WTC11 (cell line): ENCODE measurements around the gene RGP1. TPM values are rescaled to one million over a fixed set of nuclear protein-coding genes. Genes with fewer than 3 reads are reported as not detected.

ENCODE experiments used
- ATAC-seq: fragments of 200-7000 bp; cut with Tn5 transposase; 2 replicates; pipeline ENCODE4 v1.10.0; 2021; ENCODE audit warnings: mild to moderate bottlenecking, moderate library complexity
- CTCF ChIA-PET: fragments of 300-600 bp; sonication (Branson Sonifier 250); formaldehyde crosslinking; loops from one replicate; lab custom pipeline; 2021; ENCODE audit warnings: antibody characterized with exemption; lab: Charles Lee
- POLR2A ChIA-PET: fragments of 350-600 bp; sonication (Branson Sonifier 250); formaldehyde crosslinking; loops from one replicate; lab custom pipeline; 2021; ENCODE audit warnings: antibody characterized with exemption; lab: Charles Lee
- DNase-seq: peaks from one replicate; pipeline ENCODE4 v3.0.0; 2021; ENCODE audit warnings: low spot score
- H3K27ac Mint-ChIP-seq: 2 replicates; pipeline ENCODE4 v1.8.0; 2021; ENCODE audit warnings: mixed read lengths
- H3K27me3 Mint-ChIP-seq: 2 replicates; pipeline ENCODE4 v1.8.0; 2021; ENCODE audit warnings: low read depth, mild to moderate bottlenecking, moderate library complexity, mixed read lengths
- H3K36me3 Mint-ChIP-seq: 2 replicates; pipeline ENCODE4 v1.8.0; 2021; ENCODE audit warnings: mixed read lengths
- H3K4me1 Mint-ChIP-seq: 2 replicates; pipeline ENCODE4 v1.8.0; 2022; ENCODE audit warnings: mixed read lengths
- H3K4me3 Mint-ChIP-seq: 2 replicates; pipeline ENCODE4 v1.8.0; 2021; ENCODE audit warnings: mild to moderate bottlenecking, moderate library complexity, mixed read lengths
- H3K9me3 Mint-ChIP-seq: 2 replicates; pipeline ENCODE4 v1.8.0; 2021; ENCODE audit warnings: mixed read lengths
- AR ChIP-seq: fragments of 250-450 bp; sonication (Bioruptor Pico); IDR thresholded peaks from 2 replicates; pipeline ENCODE4 v1.9.0; 2021; ENCODE audit warnings: mild to moderate bottlenecking
- ATF1 ChIP-seq: sonication (generic); formaldehyde crosslinking; IDR thresholded peaks from 2 replicates; pipeline ENCODE4 v1.8.1; 2023; ENCODE audit warnings: mild to moderate bottlenecking, moderate library complexity, missing genetic modification reagents
- ATF6 ChIP-seq: sonication (generic); formaldehyde crosslinking; IDR thresholded peaks from 2 replicates; pipeline ENCODE4 v1.8.1; 2023; ENCODE audit warnings: mild to moderate bottlenecking, missing genetic modification reagents
- CREB1 ChIP-seq: sonication (generic); formaldehyde crosslinking; IDR thresholded peaks from 2 replicates; pipeline ENCODE4 v1.8.0; 2023; ENCODE audit warnings: mild to moderate bottlenecking, missing genetic modification reagents
- E2F1 ChIP-seq: sonication (generic); formaldehyde crosslinking; IDR thresholded peaks from 2 replicates; pipeline ENCODE4 v1.8.0; 2022; ENCODE audit warnings: mild to moderate bottlenecking, missing genetic modification reagents
- ERG ChIP-seq: fragments of 250-450 bp; sonication (Bioruptor Pico); IDR thresholded peaks from 2 replicates; pipeline ENCODE4 v1.8.0; 2021; ENCODE audit warnings: mild to moderate bottlenecking
- FOXP4 ChIP-seq: sonication (generic); formaldehyde crosslinking; IDR thresholded peaks from 2 replicates; pipeline ENCODE4 v1.8.0; 2022; ENCODE audit warnings: mild to moderate bottlenecking, missing genetic modification reagents
- HMGA2 ChIP-seq: fragments of 250-450 bp; sonication (Bioruptor Pico); IDR thresholded peaks from 2 replicates; pipeline ENCODE4 v1.4.0; 2021; ENCODE audit warnings: mild to moderate bottlenecking, moderate library complexity
- RORB ChIP-seq: fragments of 250-450 bp; sonication (Bioruptor Pico); IDR thresholded peaks from 2 replicates; pipeline ENCODE4 v1.9.0; 2021; ENCODE audit warnings: mild to moderate bottlenecking
- SMAD4 ChIP-seq: sonication (generic); formaldehyde crosslinking; IDR thresholded peaks from 2 replicates; pipeline ENCODE4 v1.8.0; 2022; ENCODE audit warnings: mild to moderate bottlenecking, missing genetic modification reagents
- SOX15 ChIP-seq: fragments of 250-450 bp; sonication (Bioruptor Pico); IDR thresholded peaks from 2 replicates; pipeline ENCODE4 v1.9.0; 2021; ENCODE audit warnings: mild to moderate bottlenecking
- TCF7 ChIP-seq: sonication (generic); formaldehyde crosslinking; IDR thresholded peaks from 2 replicates; pipeline ENCODE4 v1.8.0; 2022; ENCODE audit warnings: mild to moderate bottlenecking, low read depth, missing genetic modification reagents, moderate library complexity
- TEAD4 ChIP-seq: sonication (generic); formaldehyde crosslinking; IDR thresholded peaks from 2 replicates; pipeline ENCODE4 v1.8.0; 2022; ENCODE audit warnings: mild to moderate bottlenecking, missing genetic modification reagents
- TP53 ChIP-seq: sonication (generic); formaldehyde crosslinking; IDR thresholded peaks from 2 replicates; pipeline ENCODE4 v1.8.1; 2023; ENCODE audit warnings: mild to moderate bottlenecking, missing genetic modification reagents
- USF2 ChIP-seq: sonication (generic); formaldehyde crosslinking; IDR thresholded peaks from 2 replicates; pipeline ENCODE4 v1.8.1; 2023; ENCODE audit warnings: mild to moderate bottlenecking, missing genetic modification reagents, moderate library complexity
- ZBTB21 ChIP-seq: sonication (generic); formaldehyde crosslinking; IDR thresholded peaks from 2 replicates; pipeline ENCODE4 v1.8.1; 2023; ENCODE audit warnings: mild to moderate bottlenecking, missing genetic modification reagents, borderline replicate concordance
- ZNF121 ChIP-seq: sonication (generic); formaldehyde crosslinking; IDR thresholded peaks from 2 replicates; pipeline ENCODE4 v1.8.0; 2023; ENCODE audit warnings: missing genetic modification reagents
- ZNF219 ChIP-seq: sonication (generic); formaldehyde crosslinking; IDR thresholded peaks from 2 replicates; pipeline ENCODE4 v1.8.0; 2023; ENCODE audit warnings: missing genetic modification reagents, mild to moderate bottlenecking, borderline replicate concordance
- ZNF281 ChIP-seq: sonication (generic); formaldehyde crosslinking; IDR thresholded peaks from 2 replicates; pipeline ENCODE4 v1.8.0; 2023; ENCODE audit warnings: mild to moderate bottlenecking, missing genetic modification reagents
- ZNF317 ChIP-seq: sonication (generic); formaldehyde crosslinking; IDR thresholded peaks from 2 replicates; pipeline ENCODE4 v1.8.1; 2023; ENCODE audit warnings: low read depth, mild to moderate bottlenecking, moderate library complexity, missing genetic modification reagents, borderline replicate concordance
- ZNF416 ChIP-seq: fragments of 250-450 bp; sonication (Bioruptor Pico); IDR thresholded peaks from 2 replicates; pipeline ENCODE4 v1.9.0; 2021; ENCODE audit warnings: mild to moderate bottlenecking, inconsistent platforms
- total RNA-seq: library from RNA; stranded (reverse); gene quantifications from 3 replicates; pipeline ENCODE4 v1.2.3, GENCODE V29; 2021

The RGP1 gene
- total RNA-seq, 1 experiment from 2014 or later: 30.0 TPM

- POLR2A ChIA-PET: no interaction called here
- H3K36me3 Mint-ChIP-seq: peaks cover 21% of the 10 kb centered on the region
- H3K4me3 Mint-ChIP-seq: no peak within 1 kb of the TSS
- H3K27me3 Mint-ChIP-seq: no peaks in the 10 kb centered on the region
- ATAC-seq (no peak), DNase-seq (no peak)
- no peak within 1 kb of the TSS for H3K27ac Mint-ChIP-seq
- TF ChIP-seq TEAD4 (CRISPR knock-in tag) (no peak), RORB (CRISPR knock-in tag) (no peak), FOXP4 (CRISPR knock-in tag) (no peak), HMGA2 (CRISPR knock-in tag) (no peak), USF2 (CRISPR knock-in tag) (no peak), SOX15 (CRISPR knock-in tag) (no peak), ZNF317 (CRISPR knock-in tag) (no peak), CREB1 (CRISPR knock-in tag) (no peak)
- CTCF ChIA-PET: interaction anchor here (1.4 to 3.1 kb wide), 3 partner anchors 23 to 128 kb away, joined by 3 to 27 read pairs (median 4); partner anchors contain the start of genes CREB3 and TLN1
- H3K9me3 Mint-ChIP-seq: no peaks in the 10 kb centered on the region
- peaks cover 24% of the 10 kb centered on the region for H3K4me1 Mint-ChIP-seq
These were observed 5.2 kb downstream of the RGP1 start, which contains the start of gene MSMP for GRCh38 chr9:35754264-35754663. Gene MSMP (minus strand): TSS chr9:35754276. CDS start chr9:35754129, 147 bp downstream.

GRCh38 chr9:35755071-35755470 lies 6.0 kb downstream of the RGP1 start:
- no peak overlapping the region for H3K4me3 Mint-ChIP-seq
- no peak for DNase-seq
- peaks cover 26% of the 10 kb centered on the region for H3K4me1 Mint-ChIP-seq
- POLR2A ChIA-PET: no interaction called here
- H3K36me3 Mint-ChIP-seq: peaks cover 21% of the 10 kb centered on the region
- CTCF ChIA-PET: interaction anchor here (1.4 to 3.1 kb wide), 4 partner anchors 23 to 127 kb away, joined by 3 to 27 read pairs (median 14); partner anchors contain the start of genes CREB3 and TLN1
- no peaks in the 10 kb centered on the region for H3K9me3 Mint-ChIP-seq
- no peak overlapping the region for H3K27ac Mint-ChIP-seq
- H3K27me3 Mint-ChIP-seq: no peaks in the 10 kb centered on the region
- ATAC-seq: no peak
- TF ChIP-seq ATF1 (no peak), ZBTB21 (no peak), SMAD4 (CRISPR knock-in tag) (no peak), AR (CRISPR knock-in tag) (no peak), ERG (CRISPR knock-in tag) (no peak), TP53 (CRISPR knock-in tag) (no peak), ATF6 (CRISPR knock-in tag) (no peak), TCF7 (CRISPR knock-in tag) (no peak), E2F1 (CRISPR knock-in tag) (no peak), ZNF121 (no peak), ZNF281 (CRISPR knock-in tag) (no peak), ZNF416 (CRISPR knock-in tag) (no peak), ZNF219 (CRISPR knock-in tag) (no peak)
